AG08395 (cell line): ENCODE data around the gene AKAP7.
"Not testable (repeated sequence)": the region's sequence is repeated elsewhere in the genome, so short reads cannot be mapped to it uniquely, and the experiment has no call there.

ENCODE experiments used
- DNase-seq: peaks from one replicate; pipeline ENCODE4 v3.0.0; 2012; ENCODE audit warnings: mixed read lengths, low spot score

The AKAP7 gene

DNA sequence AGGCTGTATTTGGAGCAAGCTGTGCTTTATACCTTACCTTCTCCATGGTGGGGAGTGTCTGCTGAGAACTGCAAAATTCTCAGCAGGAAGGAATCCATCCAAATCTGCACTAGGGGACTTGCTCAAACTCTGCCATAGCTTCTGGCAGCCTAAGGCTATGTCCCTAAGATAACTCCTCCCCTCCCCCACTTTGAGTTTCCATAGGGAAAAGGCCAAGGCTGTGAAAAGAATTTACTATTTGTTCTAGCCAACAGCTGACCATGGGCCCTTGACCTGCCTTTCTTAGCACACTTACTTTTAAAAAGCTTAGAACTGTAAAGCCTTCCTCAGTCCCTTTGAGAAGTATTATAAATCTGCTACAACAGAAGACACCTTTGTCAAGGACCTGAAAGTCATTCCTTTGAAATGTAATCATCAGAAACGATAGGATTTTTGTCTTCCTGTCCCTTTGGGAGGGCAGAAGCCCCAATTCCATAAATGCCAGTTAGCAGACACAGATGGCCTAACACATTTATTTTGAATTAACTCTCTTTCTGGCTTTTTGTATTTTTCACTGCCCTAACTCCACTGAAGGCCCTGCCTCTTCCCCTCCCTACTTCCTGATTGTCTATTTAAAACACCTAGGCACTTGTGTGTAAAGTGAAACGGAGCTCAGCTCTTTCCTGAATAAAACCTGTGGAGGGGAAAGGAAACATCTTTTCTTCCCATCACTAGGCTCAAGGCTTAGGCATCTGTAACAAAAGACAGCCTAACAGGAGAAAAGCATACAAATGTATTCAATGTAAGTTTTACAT, 157.1 kb downstream of the AKAP7 start:
- no peak for DNase-seq

DNA sequence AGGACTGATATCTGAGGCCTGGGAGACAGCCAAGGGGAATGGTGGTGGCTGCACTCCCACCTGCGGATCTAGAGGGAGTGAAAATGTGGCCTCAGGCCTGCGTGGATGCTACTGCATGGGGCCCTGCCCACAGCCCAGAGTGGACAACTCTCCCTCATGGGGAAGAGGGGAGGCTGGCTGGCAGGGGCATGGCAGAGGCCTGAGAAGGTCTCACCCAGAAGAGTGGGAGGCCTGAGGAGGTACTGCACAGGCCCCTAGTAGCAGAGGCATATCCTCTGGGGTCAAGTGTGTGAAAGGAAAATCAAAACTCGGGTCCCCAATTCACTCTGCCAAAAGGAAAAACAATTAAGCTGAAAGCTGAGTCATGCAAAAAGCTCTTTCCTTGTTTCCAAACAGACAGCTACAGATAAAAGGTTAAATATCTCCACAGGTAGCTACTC, 158.2 kb downstream of the AKAP7 start:
- DNase-seq = no peak

GRCh38 chr6:131295081-131295480, 159.8 kb downstream of the AKAP7 start:
- DNase-seq = no peak

DNA sequence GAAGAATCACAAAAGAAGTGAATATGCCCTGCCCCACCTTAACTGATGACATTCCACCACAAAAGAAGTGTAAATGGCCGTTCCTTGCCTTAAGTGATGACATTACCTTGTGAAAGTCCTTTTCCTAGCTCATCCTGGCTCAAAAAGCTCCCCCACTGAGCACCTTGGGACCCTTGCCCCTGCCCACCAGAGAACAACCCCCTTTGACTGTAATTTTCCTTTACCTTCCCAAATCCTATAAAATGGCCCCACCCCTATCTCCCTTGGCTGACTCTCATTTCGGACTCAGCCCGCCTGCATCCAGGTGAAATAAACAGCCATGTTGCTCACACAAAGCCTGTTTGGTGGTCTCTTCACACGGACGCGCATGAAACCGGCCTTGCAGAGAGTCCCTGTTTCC, 165.6 kb downstream of the AKAP7 start:
- not testable (repeated sequence) for DNase-seq

DNA sequence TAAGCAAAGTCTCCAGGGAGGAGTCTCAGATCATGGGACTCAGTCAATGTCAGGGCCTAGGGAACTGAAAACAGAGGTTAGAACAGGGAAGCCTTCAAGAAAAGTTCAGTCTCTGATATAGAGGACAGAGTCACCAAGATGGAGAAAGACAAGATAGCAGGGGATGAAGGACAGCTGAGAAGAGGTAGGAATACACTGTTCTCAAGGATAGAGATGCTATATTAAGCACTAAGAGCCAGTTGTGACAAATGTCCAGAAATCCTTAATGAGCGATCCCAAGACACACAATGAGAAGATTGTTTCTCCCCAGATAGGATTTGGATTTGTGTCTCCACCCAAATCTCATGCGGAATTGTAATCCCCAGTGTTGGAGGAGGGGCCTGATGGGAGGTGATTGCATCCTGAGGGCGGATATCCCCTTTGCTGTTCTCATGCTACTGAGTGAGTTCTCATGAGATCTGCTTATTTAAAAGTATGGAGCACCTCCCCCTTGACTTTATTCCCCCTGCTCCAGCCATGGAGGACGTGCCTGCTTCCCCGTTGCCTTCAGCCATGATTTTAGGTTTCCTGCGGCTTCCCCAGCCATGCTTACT, 168.2 kb downstream of the AKAP7 start:
- no peak for DNase-seq

GRCh38 chr6:131305037-131305850, 170.0 kb downstream of the AKAP7 start:
- no peak for DNase-seq

DNA sequence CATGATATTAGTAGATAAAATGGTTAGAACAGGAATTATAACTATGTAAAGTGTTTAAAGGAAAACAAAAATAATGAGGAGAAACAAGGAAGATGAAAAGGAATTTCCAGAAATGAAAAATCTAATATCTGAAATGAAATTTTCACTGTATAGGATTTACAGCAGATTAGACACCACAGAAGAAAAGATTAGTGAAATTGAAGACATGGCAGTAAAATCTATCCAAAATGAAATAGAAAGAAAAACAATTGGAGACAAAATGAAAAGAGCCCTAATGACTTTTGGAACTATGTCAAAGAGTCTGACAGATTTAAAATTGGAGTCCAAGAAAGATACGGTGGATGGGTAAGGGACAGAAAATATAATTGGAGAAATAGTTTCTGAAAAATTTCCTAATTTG, 174.2 kb downstream of the AKAP7 start:
- no peak for DNase-seq

DNA sequence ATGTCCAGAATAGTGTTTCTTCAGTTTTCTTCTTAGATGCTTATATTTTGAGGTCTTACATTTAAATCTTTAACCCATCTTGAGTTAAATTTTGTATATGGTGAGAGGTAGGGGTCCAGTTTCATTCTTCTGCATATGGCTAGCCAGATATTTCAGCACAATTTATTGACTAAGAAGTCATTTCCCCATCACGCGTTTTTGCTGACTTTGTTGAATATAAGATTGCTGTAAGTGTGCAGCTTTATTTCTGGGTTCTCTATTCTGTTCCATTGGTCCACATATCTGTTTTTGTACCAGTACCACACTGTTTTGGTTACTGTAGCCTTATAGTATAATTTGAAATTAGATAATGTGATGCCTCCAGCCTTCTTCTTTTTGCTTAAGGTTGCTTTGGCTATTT, 179.6 kb downstream of the AKAP7 start:
- no peak for DNase-seq

- no peak for DNase-seq
These were observed 181.4 kb downstream of the AKAP7 start for GRCh38 chr6:131316654-131317053.

GRCh38 chr6:131317516-131317915, 182.2 kb downstream of the AKAP7 start:
- DNase-seq = peak; percentile 19

DNA sequence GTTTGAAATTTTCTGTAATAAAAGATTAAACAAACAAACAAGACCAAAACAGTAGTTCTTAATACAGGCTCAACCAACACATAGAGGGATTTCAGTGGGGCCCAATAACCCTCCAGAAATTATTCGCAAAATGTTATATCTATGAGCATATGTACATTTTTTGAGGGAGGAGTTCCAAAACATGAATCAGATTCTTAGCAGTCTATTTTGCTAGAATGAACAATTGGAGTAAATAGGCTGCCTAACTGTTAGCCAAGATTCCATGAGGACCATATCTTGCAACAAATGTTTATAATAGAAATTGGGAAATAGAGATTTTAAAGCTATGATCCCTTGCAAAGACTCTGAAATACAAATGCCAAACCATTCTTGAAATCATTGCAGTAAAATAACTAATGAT, 186.3 kb downstream of the AKAP7 start:
- DNase-seq = no peak

- no peak for DNase-seq
These were observed 186.9 kb downstream of the AKAP7 start for GRCh38 chr6:131322125-131322524.

DNA sequence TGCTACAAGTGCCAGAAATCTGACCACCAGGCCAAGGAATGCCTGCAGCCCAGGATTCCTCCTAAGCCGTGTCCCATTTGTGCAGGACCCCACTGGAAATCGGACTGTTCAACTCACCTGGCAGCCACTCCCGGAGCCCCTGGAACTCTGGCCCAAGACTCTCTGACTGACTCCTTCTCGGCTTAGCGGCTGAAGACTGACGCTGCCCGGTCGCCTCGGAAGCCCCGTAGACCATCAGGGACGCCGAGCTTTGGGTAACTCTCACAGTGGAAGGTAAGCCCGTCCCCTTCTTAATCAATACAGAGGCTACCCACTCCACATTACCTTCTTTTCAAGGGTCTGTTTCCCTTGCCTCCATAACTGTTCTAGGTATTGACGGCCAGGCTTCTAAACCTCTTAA, 190.4 kb downstream of the AKAP7 start:
- not testable (repeated sequence) for DNase-seq

DNA sequence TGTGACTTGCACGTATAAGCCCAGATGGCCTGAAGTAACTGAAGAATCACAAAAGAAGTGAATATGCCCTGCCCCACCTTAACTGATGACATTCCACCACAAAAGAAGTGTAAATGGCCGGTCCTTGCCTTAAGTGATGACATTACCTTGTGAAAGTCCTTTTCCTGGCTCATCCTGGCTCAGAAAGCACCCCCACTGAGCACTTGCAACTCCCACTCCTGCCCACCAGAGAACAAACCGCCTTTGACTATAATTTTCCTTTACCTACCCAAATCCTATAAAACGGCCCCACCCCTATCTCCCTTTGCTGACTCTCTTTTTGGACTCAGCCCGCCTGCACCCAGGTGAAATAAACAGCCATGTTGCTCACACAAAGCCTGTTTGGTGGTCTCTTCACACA, 193.5 kb downstream of the AKAP7 start:
- DNase-seq = not testable (repeated sequence)

GRCh38 chr6:131331151-131331550, 195.9 kb downstream of the AKAP7 start:
- no peak for DNase-seq

- DNase-seq = no peak
These were observed 196.9 kb downstream of the AKAP7 start for GRCh38 chr6:131331873-131332781.
